ENCODE data around the gene TMEM40. TPM values are rescaled to one million over a fixed set of nuclear protein-coding genes. Genes with fewer than 3 reads are reported as not detected.

The TMEM40 gene
- total RNA-seq, 1 experiment from 2014 or later, result 30.5 TPM

- CTCF ChIA-PET, result no interaction called here
- Histone ChIP-seq H3K4me3 (no peak overlapping the region), H2AFZ (no peak overlapping the region), H4K20me1 (ENCODE audit: insufficient read depth) (no peaks in the 10 kb centered on the region), H3K4me2 (no peak overlapping the region), H3K27ac (no peak overlapping the region), H3F3A (ENCODE audit: insufficient read depth, low read depth) (peaks cover 57% of the 10 kb centered on the region), H3K9me2 (ENCODE audit: insufficient read depth) (no peaks in the 10 kb centered on the region), H3K4me1 (replicated peaks; ENCODE audit: insufficient read depth) (peaks cover 79% of the 10 kb centered on the region), H3K79me2 (ENCODE audit: low read depth) (peaks cover 22% of the 10 kb centered on the region; the same call in 1 of the 2 replicates), H3K27me3 (ENCODE audit: insufficient read depth, low read depth) (no peaks in the 10 kb centered on the region), H3K9me3 (ENCODE audit: insufficient read depth, low read depth) (no peaks in the 10 kb centered on the region), H3K36me3 (ENCODE audit: low read depth) (no peaks in the 10 kb centered on the region)
- TF ChIP-seq CTCF (conservative IDR thresholded peaks at IDR 0.05) (no peak), EZH2 (IDR thresholded peaks at IDR 0.05; ENCODE audit: low read depth) (no peak)
- DNase-seq, result no peak
- intact Hi-C loops (cut with micrococcal nuclease; ENCODE audit: unreplicated experiment), result loop anchor here (10.0 kb wide), 2 partner anchors 239 to 561 kb away; no protein-coding TSS in a partner anchor
- BruUV-seq (replicated peaks), result no TSS peak
- POLR2A ChIA-PET (ENCODE audit: unreplicated experiment), result interaction anchor here (0.8 kb wide), 1 partner anchor 1505 kb away, joined by 6 read pairs; no protein-coding TSS in a partner anchor
Observed at GRCh38 chr3:12756175-12756574, 2.9 kb downstream of the TMEM40 start.

GRCh38 chr3:12755754-12756153, 3.3 kb downstream of the TMEM40 start:
- BruUV-seq (replicated peaks), result no TSS peak
- DNase-seq, result no peak
- peaks cover 80% of the 10 kb centered on the region for H3K4me1 ChIP-seq (replicated peaks; ENCODE audit: insufficient read depth)
- H2AFZ ChIP-seq, result no peak overlapping the region
- H3F3A ChIP-seq (ENCODE audit: insufficient read depth, low read depth), result peaks cover 58% of the 10 kb centered on the region
- TF ChIP-seq EZH2 (IDR thresholded peaks at IDR 0.05; ENCODE audit: low read depth) (no peak), CTCF (conservative IDR thresholded peaks at IDR 0.05) (no peak)
- H3K79me2 ChIP-seq (ENCODE audit: low read depth), result peaks cover 22% of the 10 kb centered on the region; the same call in 1 of the 2 replicates
- no peaks in the 10 kb centered on the region for H3K9me2 ChIP-seq (ENCODE audit: insufficient read depth)
- no peaks in the 10 kb centered on the region for H3K36me3 ChIP-seq (ENCODE audit: low read depth)
- H3K9me3 ChIP-seq (ENCODE audit: insufficient read depth, low read depth), result no peaks in the 10 kb centered on the region
- ChIA-PET POLR2A (ENCODE audit: unreplicated experiment) (interaction anchor here (0.8 kb wide), 1 partner anchor 1505 kb away, joined by 6 read pairs; no protein-coding TSS in a partner anchor), CTCF (no interaction called here)
- no peaks in the 10 kb centered on the region for H4K20me1 ChIP-seq (ENCODE audit: insufficient read depth)
- intact Hi-C loops (cut with micrococcal nuclease; ENCODE audit: unreplicated experiment), result loop anchor here (10.0 kb wide), 2 partner anchors 239 to 561 kb away; no protein-coding TSS in a partner anchor
- no peaks in the 10 kb centered on the region for H3K27me3 ChIP-seq (ENCODE audit: insufficient read depth, low read depth)
- no peak overlapping the region for H3K4me3 ChIP-seq
- no peak overlapping the region for H3K4me2 ChIP-seq
- no peak overlapping the region for H3K27ac ChIP-seq

- peaks cover 58% of the 10 kb centered on the region; the same call in 1 of the 2 replicates for H3F3A ChIP-seq (ENCODE audit: insufficient read depth, low read depth)
- ChIA-PET CTCF (interaction anchor here (0.6 to 1.5 kb wide), 3 partner anchors 9 to 87 kb away, joined by 4 read pairs; partner anchors contain the start of gene RPL32), POLR2A (ENCODE audit: unreplicated experiment) (interaction anchor here (0.7 kb wide), 1 partner anchor 12 kb away, joined by 5 read pairs; no protein-coding TSS in a partner anchor)
- no peak overlapping the region for H2AFZ ChIP-seq
- peaks cover 22% of the 10 kb centered on the region; the same call in 1 of the 2 replicates for H3K79me2 ChIP-seq (ENCODE audit: low read depth)
- no peaks in the 10 kb centered on the region for H3K27me3 ChIP-seq (ENCODE audit: insufficient read depth, low read depth)
- intact Hi-C loops (cut with micrococcal nuclease; ENCODE audit: unreplicated experiment), result loop anchor here (5.0 to 10.0 kb wide), 4 partner anchors 58 to 560 kb away; partner anchors contain the start of gene RAF1
- H3K4me2 ChIP-seq, result peak overlapping the region; percentile 58
- DNase-seq, result no peak
- no peak overlapping the region for H3K4me3 ChIP-seq
- no peaks in the 10 kb centered on the region for H4K20me1 ChIP-seq (ENCODE audit: insufficient read depth)
- H3K9me3 ChIP-seq (ENCODE audit: insufficient read depth, low read depth), result no peaks in the 10 kb centered on the region; the same call in 1 of the 2 replicates
- no peaks in the 10 kb centered on the region; the same call in 1 of the 2 replicates for H3K9me2 ChIP-seq (ENCODE audit: insufficient read depth)
- no TSS peak for BruUV-seq (replicated peaks)
- peaks cover 79% of the 10 kb centered on the region for H3K4me1 ChIP-seq (replicated peaks; ENCODE audit: insufficient read depth)
- TF ChIP-seq EZH2 (IDR thresholded peaks at IDR 0.05; ENCODE audit: low read depth), result no peak
- TF ChIP-seq CTCF (conservative IDR thresholded peaks at IDR 0.05), result no peak
- H3K36me3 ChIP-seq (ENCODE audit: low read depth), result peaks cover 3% of the 10 kb centered on the region; the same call in 1 of the 2 replicates
- peak overlapping the region; percentile 93 for H3K27ac ChIP-seq
Observed at GRCh38 chr3:12754313-12754712, 4.7 kb downstream of the TMEM40 start.
